Tibial nerve (tissue), 3 donors: ENCODE measurements around the gene ARHGEF16.

ENCODE experiments used
- POLR2A ChIP-seq, 2 donors: fragments of 450-650 bp; IDR thresholded peaks; one replicate each; pipeline ENCODE4 v1.6.1; 2017; ENCODE audit warnings: antibody characterized with exemption in 2 of 2, mild to moderate bottlenecking in 2 of 2, moderate library complexity in 2 of 2
- TF ChIP-seq, protein P1 (sequence below), 5 experiments: fragments of 200-600 bp in 3 of 5; fragments of 450-650 bp in 2 of 5; sonication (generic) in 3 of 5; IDR thresholded peaks; one replicate each; pipeline ENCODE4 v1.5.1; 2016 to 2019; ENCODE audit warnings: antibody characterized with exemption in 5 of 5, mild to moderate bottlenecking in 3 of 5, moderate library complexity in 2 of 5

GRCh38 chr1:3435666-3436065 lies 18.8 kb upstream of the ARHGEF16 start:
- TF ChIP-seq, protein P1, sequence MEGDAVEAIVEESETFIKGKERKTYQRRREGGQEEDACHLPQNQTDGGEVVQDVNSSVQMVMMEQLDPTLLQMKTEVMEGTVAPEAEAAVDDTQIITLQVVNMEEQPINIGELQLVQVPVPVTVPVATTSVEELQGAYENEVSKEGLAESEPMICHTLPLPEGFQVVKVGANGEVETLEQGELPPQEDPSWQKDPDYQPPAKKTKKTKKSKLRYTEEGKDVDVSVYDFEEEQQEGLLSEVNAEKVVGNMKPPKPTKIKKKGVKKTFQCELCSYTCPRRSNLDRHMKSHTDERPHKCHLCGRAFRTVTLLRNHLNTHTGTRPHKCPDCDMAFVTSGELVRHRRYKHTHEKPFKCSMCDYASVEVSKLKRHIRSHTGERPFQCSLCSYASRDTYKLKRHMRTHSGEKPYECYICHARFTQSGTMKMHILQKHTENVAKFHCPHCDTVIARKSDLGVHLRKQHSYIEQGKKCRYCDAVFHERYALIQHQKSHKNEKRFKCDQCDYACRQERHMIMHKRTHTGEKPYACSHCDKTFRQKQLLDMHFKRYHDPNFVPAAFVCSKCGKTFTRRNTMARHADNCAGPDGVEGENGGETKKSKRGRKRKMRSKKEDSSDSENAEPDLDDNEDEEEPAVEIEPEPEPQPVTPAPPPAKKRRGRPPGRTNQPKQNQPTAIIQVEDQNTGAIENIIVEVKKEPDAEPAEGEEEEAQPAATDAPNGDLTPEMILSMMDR (IDR thresholded peaks at IDR 0.05): no peak
- no peak for TF ChIP-seq POLR2A (IDR thresholded peaks at IDR 0.05)
